Common myeloid progenitor, CD34-positive (primary cell): ENCODE data around the gene HOXB4.

ENCODE experiments used
- CTCF ChIA-PET: fragments of 350-600 bp; sonication (Branson Sonifier 250); formaldehyde crosslinking; loops from one replicate; lab custom pipeline; 2021; ENCODE audit warnings: antibody characterized with exemption; lab: Charles Lee
- POLR2A ChIA-PET: fragments of 350-600 bp; sonication (Branson Sonifier 250); formaldehyde crosslinking; loops from one replicate; lab custom pipeline; 2021; ENCODE audit warnings: antibody characterized with exemption; lab: Charles Lee
- DNase-seq, 3 donors: peaks; one replicate each; pipeline versions ENCODE4 v3.0.0 to v3.0.0-alpha.2; 2013
- H3K27ac ChIP-seq, 2 experiments: 1 replicate in 1 of 2; 2 replicates in 1 of 2; pipeline ENCODE4 v1.7.0; 2013; ENCODE audit warnings: inconsistent platforms in 2 of 2, low read length in 2 of 2, mild to moderate bottlenecking in 2 of 2, low read depth in 1 of 2, moderate library complexity in 1 of 2; ENCODE audit not compliant: severe bottlenecking in 2 of 2, insufficient read depth in 1 of 2, poor library complexity in 1 of 2
- H3K27me3 ChIP-seq, 5 experiments: replicated peaks in 2 of 5; 1 replicate in 3 of 5; 2 replicates in 2 of 5; pipeline versions ENCODE4 v1.6.1 to v1.7.0; 2013; ENCODE audit warnings: low read length in 4 of 5, mild to moderate bottlenecking in 2 of 5, moderate library complexity in 2 of 5, inconsistent platforms in 1 of 5; ENCODE audit not compliant: insufficient read depth in 5 of 5, control insufficient read depth in 4 of 5
- H3K36me3 ChIP-seq, 4 experiments: 1 replicate in 2 of 4; 2 replicates in 2 of 4; pipeline versions ENCODE4 v1.6.1 to v1.7.0; 2013; ENCODE audit warnings: low read length in 3 of 4, control low read depth in 1 of 4, mild to moderate bottlenecking in 1 of 4; ENCODE audit not compliant: control insufficient read depth in 4 of 4, insufficient read depth in 4 of 4
- H3K4me1 ChIP-seq, 4 experiments: 1 replicate in 3 of 4; 2 replicates in 1 of 4; pipeline versions ENCODE4 v1.6.1 to v1.7.1; 2013; ENCODE audit warnings: low read length in 3 of 4, mild to moderate bottlenecking in 3 of 4, control low read depth in 1 of 4, inconsistent platforms in 1 of 4, moderate library complexity in 1 of 4; ENCODE audit not compliant: control insufficient read depth in 4 of 4, insufficient read depth in 4 of 4; ENCODE audit errors: control extremely low read depth in 1 of 4
- H3K4me3 ChIP-seq, 7 experiments: 1 replicate in 4 of 7; 2 replicates in 3 of 7; pipeline versions ENCODE4 v1.5.1 to v1.7.0; 2013; ENCODE audit warnings: mild to moderate bottlenecking in 7 of 7, low read length in 6 of 7, moderate library complexity in 6 of 7, inconsistent platforms in 2 of 7, low read depth in 2 of 7, control low read depth in 1 of 7; ENCODE audit not compliant: insufficient read depth in 4 of 7, control insufficient read depth in 1 of 7; ENCODE audit errors: extremely low read depth in 1 of 7
- H3K9me3 ChIP-seq, 5 experiments: 1 replicate in 4 of 5; 2 replicates in 1 of 5; pipeline versions ENCODE4 v1.6.1 to v1.7.1; 2013; ENCODE audit warnings: low read length in 4 of 5, mild to moderate bottlenecking in 2 of 5, inconsistent platforms in 1 of 5, low read depth in 1 of 5, moderate library complexity in 1 of 5; ENCODE audit not compliant: control insufficient read depth in 4 of 5, insufficient read depth in 2 of 5; ENCODE audit errors: control extremely low read depth in 1 of 5
- WGBS: methylation state at CpG from one replicate; pipeline ENCODE4 v1.1.5; 2013; ENCODE audit not compliant: insufficient coverage; 5-methylcytosine and 5-hydroxymethylcytosine counted together

Gene HOXB4

GRCh38 chr17:48592577-48592976, 14.4 kb upstream of the HOXB4 start:
- DNase-seq = peak in 1 of 3 donors; percentile 50
- 0% methylated on average over 10 of the region's 14 CpGs for WGBS
- Histone ChIP-seq H3K4me3 (peak overlapping the region; percentile 27 to 97 (median 75)), H3K9me3 (no peaks in the 10 kb centered on the region), H3K4me1 (peaks cover 10 to 84% (median 64%) of the 10 kb centered on the region in 4 experiments), H3K27ac (peak overlapping the region in 1 of 2 experiments; percentile 61), H3K27me3 (peaks cover 0 to 23% (median 0%) of the 10 kb centered on the region in 5 experiments), H3K36me3 (peaks cover 0 to 3% (median 0%) of the 10 kb centered on the region in 4 experiments)
- ChIA-PET POLR2A (interaction anchor here (0.7 to 1.3 kb wide), 4 partner anchors 9 to 201 kb away, joined by 3 to 4 read pairs (median 4); no protein-coding TSS in a partner anchor), CTCF (interaction anchor here (0.8 to 4.3 kb wide), 29 partner anchors 12 to 566 kb away, joined by 3 to 31 read pairs (median 5); partner anchors contain the start of genes HOXB4 and HOXB6)

GRCh38 chr17:48592057-48592514, 13.9 kb upstream of the HOXB4 start:
- Histone ChIP-seq H3K36me3 (peaks cover 0 to 3% (median 0%) of the 10 kb centered on the region in 4 experiments), H3K27me3 (peaks cover 0 to 19% (median 0%) of the 10 kb centered on the region in 5 experiments), H3K9me3 (no peaks in the 10 kb centered on the region), H3K4me3 (peak overlapping the region in 6 of 7 experiments; percentile 4 to 97 (median 76)), H3K27ac (no peak overlapping the region), H3K4me1 (peaks cover 13 to 84% (median 64%) of the 10 kb centered on the region in 4 experiments)
- ChIA-PET POLR2A (interaction anchor here (0.6 to 1.3 kb wide), 4 partner anchors 8 to 256 kb away, joined by 3 to 4 read pairs (median 4); no protein-coding TSS in a partner anchor), CTCF (interaction anchor here (0.9 to 4.3 kb wide), 19 partner anchors 13 to 566 kb away, joined by 3 to 31 read pairs (median 6); partner anchors contain the start of genes HOXB4 and HOXB6)
- peak in 1 of 3 donors; percentile 55 for DNase-seq
- 1% methylated on average over 26 of the region's 33 CpGs for WGBS

GRCh38 chr17:48591255-48592056, 13.3 kb upstream of the HOXB4 start:
- peak in 1 of 3 donors; percentile 49 for DNase-seq
- Histone ChIP-seq H3K27me3 (peaks cover 0 to 14% (median 0%) of the 10 kb centered on the region in 5 experiments), H3K36me3 (peaks cover 0 to 3% (median 0%) of the 10 kb centered on the region in 4 experiments), H3K4me1 (peaks cover 13 to 84% (median 65%) of the 10 kb centered on the region in 4 experiments), H3K27ac (peak overlapping the region; percentile 80 to 87), H3K9me3 (no peaks in the 10 kb centered on the region), H3K4me3 (peak overlapping the region in 4 of 7 experiments; percentile 75 to 97 (median 83))
- POLR2A ChIA-PET = interaction anchor here (0.6 to 1.3 kb wide), 3 partner anchors 200 to 255 kb away, joined by 3 to 4 read pairs (median 3); no protein-coding TSS in a partner anchor
- 39% methylated on average over 5 of the region's 10 CpGs for WGBS
- CTCF ChIA-PET = interaction anchor here (0.8 to 4.3 kb wide), 12 partner anchors 27 to 565 kb away, joined by 3 to 31 read pairs (median 6); no protein-coding TSS in a partner anchor

GRCh38 chr17:48590607-48591161, 12.5 kb upstream of the HOXB4 start:
- DNase-seq = no peak
- H3K4me3 ChIP-seq = peak overlapping the region in 6 of 7 experiments; percentile 11 to 97 (median 86)
- ChIA-PET POLR2A (interaction anchor here (0.6 to 0.8 kb wide), 2 partner anchors 10 to 202 kb away, joined by 3 read pairs; no protein-coding TSS in a partner anchor), CTCF (interaction anchor here (0.8 to 4.2 kb wide), 7 partner anchors 36 to 436 kb away, joined by 3 to 22 read pairs (median 3); no protein-coding TSS in a partner anchor)
- H3K4me1 ChIP-seq = peaks cover 13 to 84% (median 66%) of the 10 kb centered on the region in 4 experiments
- H3K36me3 ChIP-seq = peaks cover 0 to 3% (median 0%) of the 10 kb centered on the region in 4 experiments
- H3K27me3 ChIP-seq = peaks cover 0 to 14% (median 0%) of the 10 kb centered on the region in 5 experiments
- peak overlapping the region; percentile 80 to 87 for H3K27ac ChIP-seq
- H3K9me3 ChIP-seq = no peaks in the 10 kb centered on the region

GRCh38 chr17:48589831-48590606, 11.9 kb upstream of the HOXB4 start, which contains the start of gene HOXB3:
HOXB3 (minus strand) TSS chr17:48590241; CDS start chr17:48552474, 37,767 bp downstream.
- POLR2A ChIA-PET = interaction anchor here (0.5 to 0.8 kb wide), 2 partner anchors 10 to 1522 kb away, joined by 3 to 4 read pairs; no protein-coding TSS in a partner anchor
- H3K4me3 ChIP-seq = peak within 1 kb of the TSS; percentile 45 to 97 (median 82)

More at GRCh38 chr17:48589831-48590606, 11.9 kb upstream of the HOXB4 start, which contains the start of gene HOXB3:
- no peaks in the 10 kb centered on the region for H3K9me3 ChIP-seq
- 2% methylated on average over 16 of the region's 23 CpGs for WGBS
- peaks cover 13 to 85% (median 69%) of the 10 kb centered on the region in 4 experiments for H3K4me1 ChIP-seq
- H3K27ac ChIP-seq = peak within 1 kb of the TSS; percentile 80 to 87
- no peaks in the 10 kb centered on the region for H3K36me3 ChIP-seq
- peaks cover 0 to 14% (median 0%) of the 10 kb centered on the region in 5 experiments for H3K27me3 ChIP-seq
- DNase-seq = peak in 2 of 3 donors; percentile 62 to 71
- CTCF ChIA-PET = interaction anchor here (1.0 to 4.2 kb wide), 9 partner anchors 14 to 435 kb away, joined by 3 to 22 read pairs (median 4); no protein-coding TSS in a partner anchor
